ENCODE data around the gene KLRK1. TPM values are rescaled to one million over a fixed set of nuclear protein-coding genes. Genes with fewer than 3 reads are reported as not detected.

Gene KLRK1
- polyA plus RNA-seq, 1 of the 3 experiments (the other 2 are of a cell fraction): not detected

DNA sequence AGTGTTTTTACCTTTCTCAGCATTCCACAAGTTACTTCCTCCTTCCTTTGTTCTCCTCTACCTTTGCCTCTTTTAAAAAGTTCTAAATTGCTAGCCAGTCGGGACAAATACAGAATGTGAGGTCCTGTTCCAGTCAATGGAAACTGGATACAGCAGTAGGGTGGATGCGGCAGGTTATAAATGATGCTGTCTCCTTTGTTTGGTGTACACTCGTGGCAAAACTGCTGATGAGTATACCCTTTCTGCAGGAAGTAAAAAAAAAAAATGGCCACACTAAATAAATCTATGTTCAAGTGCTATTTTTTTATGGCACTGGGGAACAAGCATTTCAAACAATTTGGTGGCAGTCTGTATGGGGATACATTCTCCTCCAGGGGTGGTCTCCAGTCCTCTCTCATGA is 27.5 kb downstream of the KLRK1 start (continued):
- TF ChIP-seq YY1 (IDR thresholded peaks at IDR 0.05; ENCODE audit: low read depth): no peak
- no peak for TF ChIP-seq GABPA (IDR thresholded peaks at IDR 0.05; ENCODE audit: low read depth)
- no peak for TF ChIP-seq RCOR1 (IDR thresholded peaks at IDR 0.05; ENCODE audit: low read length)
- no peak for TF ChIP-seq GATA2 (CRISPR knock-in tag; IDR thresholded peaks at IDR 0.05)
- TF ChIP-seq, protein P1, sequence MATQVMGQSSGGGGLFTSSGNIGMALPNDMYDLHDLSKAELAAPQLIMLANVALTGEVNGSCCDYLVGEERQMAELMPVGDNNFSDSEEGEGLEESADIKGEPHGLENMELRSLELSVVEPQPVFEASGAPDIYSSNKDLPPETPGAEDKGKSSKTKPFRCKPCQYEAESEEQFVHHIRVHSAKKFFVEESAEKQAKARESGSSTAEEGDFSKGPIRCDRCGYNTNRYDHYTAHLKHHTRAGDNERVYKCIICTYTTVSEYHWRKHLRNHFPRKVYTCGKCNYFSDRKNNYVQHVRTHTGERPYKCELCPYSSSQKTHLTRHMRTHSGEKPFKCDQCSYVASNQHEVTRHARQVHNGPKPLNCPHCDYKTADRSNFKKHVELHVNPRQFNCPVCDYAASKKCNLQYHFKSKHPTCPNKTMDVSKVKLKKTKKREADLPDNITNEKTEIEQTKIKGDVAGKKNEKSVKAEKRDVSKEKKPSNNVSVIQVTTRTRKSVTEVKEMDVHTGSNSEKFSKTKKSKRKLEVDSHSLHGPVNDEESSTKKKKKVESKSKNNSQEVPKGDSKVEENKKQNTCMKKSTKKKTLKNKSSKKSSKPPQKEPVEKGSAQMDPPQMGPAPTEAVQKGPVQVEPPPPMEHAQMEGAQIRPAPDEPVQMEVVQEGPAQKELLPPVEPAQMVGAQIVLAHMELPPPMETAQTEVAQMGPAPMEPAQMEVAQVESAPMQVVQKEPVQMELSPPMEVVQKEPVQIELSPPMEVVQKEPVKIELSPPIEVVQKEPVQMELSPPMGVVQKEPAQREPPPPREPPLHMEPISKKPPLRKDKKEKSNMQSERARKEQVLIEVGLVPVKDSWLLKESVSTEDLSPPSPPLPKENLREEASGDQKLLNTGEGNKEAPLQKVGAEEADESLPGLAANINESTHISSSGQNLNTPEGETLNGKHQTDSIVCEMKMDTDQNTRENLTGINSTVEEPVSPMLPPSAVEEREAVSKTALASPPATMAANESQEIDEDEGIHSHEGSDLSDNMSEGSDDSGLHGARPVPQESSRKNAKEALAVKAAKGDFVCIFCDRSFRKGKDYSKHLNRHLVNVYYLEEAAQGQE (IDR thresholded peaks at IDR 0.05; ENCODE audit: low read depth, low read length): no peak

DNA sequence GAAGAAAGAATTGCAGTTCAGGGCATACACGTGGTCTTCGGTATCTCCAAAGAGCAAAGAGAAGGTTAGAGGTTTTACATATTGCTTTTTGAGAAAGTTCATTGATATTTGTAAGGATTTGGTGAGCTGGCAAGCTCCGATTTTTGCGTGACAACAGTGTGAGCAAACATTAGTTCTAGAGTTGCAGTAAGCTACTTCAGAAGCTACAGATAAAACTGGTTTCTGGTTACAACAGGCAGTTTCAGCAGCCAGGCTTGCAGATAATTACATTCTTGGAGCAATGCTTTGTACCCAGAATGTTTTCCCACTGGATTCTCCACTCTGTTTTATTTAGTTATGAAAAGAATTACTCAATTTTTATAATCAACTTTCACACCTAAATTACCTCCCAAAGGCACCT is 28.2 kb downstream of the KLRK1 start:
- Histone ChIP-seq H2AFZ (ENCODE audit: low read depth) (no peak overlapping the region), H3K79me2 (ENCODE audit: insufficient read depth) (no peaks in the 10 kb centered on the region), H3K9me2 (no peaks in the 10 kb centered on the region), H4K20me1 (ENCODE audit: insufficient read depth) (no peaks in the 10 kb centered on the region), H3K4me3 (ENCODE audit: low read depth in 2 of 2, low read length in 1 of 2) (no peak overlapping the region), H3K9me3 (no peaks in the 10 kb centered on the region), H3F3A (replicated peaks; ENCODE audit: insufficient read depth) (no peaks in the 10 kb centered on the region), H3K4me2 (no peak overlapping the region), H3K36me3 (replicated peaks in 1 of 2; ENCODE audit: control insufficient read depth in 1 of 2, insufficient read depth in 2 of 2, low read length in 1 of 2) (no peaks in the 10 kb centered on the region), H3K27ac (ENCODE audit: low read depth in 2 of 2, low read length in 1 of 2) (no peak overlapping the region), H3K4me1 (ENCODE audit: control insufficient read depth in 1 of 2, insufficient read depth in 2 of 2, low read depth in 1 of 2, low read length in 1 of 2) (peaks cover 0 to 9% of the 10 kb centered on the region in 2 experiments; a peak in 1 of 4 replicates), H3K9ac (no peak overlapping the region), H3K27me3 (ENCODE audit: insufficient read depth) (no peaks in the 10 kb centered on the region)
- 33% methylated on average over 4 of the region's 4 CpGs for WGBS (ENCODE audit: low lambda C conversion rate)
- no peak for DNase-seq
- POLR2A ChIA-PET: no interaction called here
- CTCF ChIA-PET: no interaction called here
- TF ChIP-seq FOXJ3 (CRISPR knock-in tag; IDR thresholded peaks at IDR 0.05) (no peak), MEF2A (IDR thresholded peaks at IDR 0.05; ENCODE audit: borderline replicate concordance, low read depth) (no peak), EP300 (IDR thresholded peaks at IDR 0.05; ENCODE audit: borderline replicate concordance in 1 of 2, low read depth in 1 of 2, low read length in 1 of 2) (no peak), RXRA (IDR thresholded peaks at IDR 0.05; ENCODE audit: borderline replicate concordance, low read depth) (no peak), NRF1 (IDR thresholded peaks at IDR 0.05; ENCODE audit: low read depth, low read length) (no peak), MXI1 (IDR thresholded peaks at IDR 0.05; ENCODE audit: low read depth, low read length) (no peak), NFIC (IDR thresholded peaks at IDR 0.05; ENCODE audit: borderline replicate concordance) (no peak), FOXM1 (IDR thresholded peaks at IDR 0.05; ENCODE audit: low read depth) (no peak), GABPA (IDR thresholded peaks at IDR 0.05; ENCODE audit: low read depth) (no peak), TCF12 (IDR thresholded peaks at IDR 0.05) (no peak), TEAD4 (IDR thresholded peaks at IDR 0.05; ENCODE audit: borderline replicate concordance, insufficient read depth) (no peak)
- TF ChIP-seq, protein P2, sequence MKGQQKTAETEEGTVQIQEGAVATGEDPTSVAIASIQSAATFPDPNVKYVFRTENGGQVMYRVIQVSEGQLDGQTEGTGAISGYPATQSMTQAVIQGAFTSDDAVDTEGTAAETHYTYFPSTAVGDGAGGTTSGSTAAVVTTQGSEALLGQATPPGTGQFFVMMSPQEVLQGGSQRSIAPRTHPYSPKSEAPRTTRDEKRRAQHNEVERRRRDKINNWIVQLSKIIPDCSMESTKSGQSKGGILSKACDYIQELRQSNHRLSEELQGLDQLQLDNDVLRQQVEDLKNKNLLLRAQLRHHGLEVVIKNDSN (IDR thresholded peaks at IDR 0.05; ENCODE audit: borderline replicate concordance, low read depth): no peak
- TF ChIP-seq, protein P3, sequence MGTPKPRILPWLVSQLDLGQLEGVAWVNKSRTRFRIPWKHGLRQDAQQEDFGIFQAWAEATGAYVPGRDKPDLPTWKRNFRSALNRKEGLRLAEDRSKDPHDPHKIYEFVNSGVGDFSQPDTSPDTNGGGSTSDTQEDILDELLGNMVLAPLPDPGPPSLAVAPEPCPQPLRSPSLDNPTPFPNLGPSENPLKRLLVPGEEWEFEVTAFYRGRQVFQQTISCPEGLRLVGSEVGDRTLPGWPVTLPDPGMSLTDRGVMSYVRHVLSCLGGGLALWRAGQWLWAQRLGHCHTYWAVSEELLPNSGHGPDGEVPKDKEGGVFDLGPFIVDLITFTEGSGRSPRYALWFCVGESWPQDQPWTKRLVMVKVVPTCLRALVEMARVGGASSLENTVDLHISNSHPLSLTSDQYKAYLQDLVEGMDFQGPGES (IDR thresholded peaks at IDR 0.05; ENCODE audit: low read depth, low read length): no peak
- TF ChIP-seq, protein P4, sequence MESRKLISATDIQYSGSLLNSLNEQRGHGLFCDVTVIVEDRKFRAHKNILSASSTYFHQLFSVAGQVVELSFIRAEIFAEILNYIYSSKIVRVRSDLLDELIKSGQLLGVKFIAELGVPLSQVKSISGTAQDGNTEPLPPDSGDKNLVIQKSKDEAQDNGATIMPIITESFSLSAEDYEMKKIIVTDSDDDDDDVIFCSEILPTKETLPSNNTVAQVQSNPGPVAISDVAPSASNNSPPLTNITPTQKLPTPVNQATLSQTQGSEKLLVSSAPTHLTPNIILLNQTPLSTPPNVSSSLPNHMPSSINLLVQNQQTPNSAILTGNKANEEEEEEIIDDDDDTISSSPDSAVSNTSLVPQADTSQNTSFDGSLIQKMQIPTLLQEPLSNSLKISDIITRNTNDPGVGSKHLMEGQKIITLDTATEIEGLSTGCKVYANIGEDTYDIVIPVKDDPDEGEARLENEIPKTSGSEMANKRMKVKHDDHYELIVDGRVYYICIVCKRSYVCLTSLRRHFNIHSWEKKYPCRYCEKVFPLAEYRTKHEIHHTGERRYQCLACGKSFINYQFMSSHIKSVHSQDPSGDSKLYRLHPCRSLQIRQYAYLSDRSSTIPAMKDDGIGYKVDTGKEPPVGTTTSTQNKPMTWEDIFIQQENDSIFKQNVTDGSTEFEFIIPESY (IDR thresholded peaks at IDR 0.05; ENCODE audit: borderline replicate concordance, low read depth): no peak

Measured in SK-N-SH (cell line).